GM12892 (cell line): ENCODE data around the gene ERCC6.

Source experiments
- POLR2A ChIP-seq: IDR thresholded peaks from 2 replicates; pipeline ENCODE4 v1.6.1; 2011; ENCODE audit warnings: low read depth, low read length, control low read depth
- POLR2AphosphoS5 ChIP-seq: IDR thresholded peaks from 2 replicates; pipeline ENCODE4 v1.6.1; 2011; ENCODE audit warnings: low read depth, low read length, control low read depth

DNA sequence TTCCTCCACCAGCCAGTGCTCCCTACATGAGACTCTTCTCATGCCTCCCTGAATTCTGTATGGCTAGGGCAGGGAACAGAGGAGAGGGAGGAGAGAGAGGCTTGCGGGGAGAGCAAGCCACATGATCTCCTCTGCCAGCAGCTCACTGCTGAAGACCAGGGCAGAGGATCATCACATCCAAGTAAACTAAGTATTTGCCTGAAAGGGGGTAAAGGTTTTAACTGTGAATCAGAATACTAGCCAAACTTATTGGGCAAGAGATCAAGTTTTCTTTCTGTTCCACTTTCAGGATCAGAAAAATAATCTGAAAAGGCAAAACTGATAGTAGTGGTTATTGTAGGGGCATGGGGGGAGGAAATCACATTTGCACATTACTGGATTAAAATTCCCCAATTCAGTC, 17.8 kb upstream of the ERCC6 start:
- TF ChIP-seq POLR2AphosphoS5 (no peak), POLR2A (no peak)
